GM12874 (cell line): ENCODE measurements around the gene IER5.
A peak's percentile ranks its signal among the peaks of the same experiment; 100 is the strongest.

Experiments used
- CTCF ChIP-seq: IDR thresholded peaks from 2 replicates; pipeline ENCODE4 v1.5.1; 2011; ENCODE audit warnings: low read depth, mild to moderate bottlenecking, control low read depth, low read length, moderate library complexity; ENCODE audit not compliant: insufficient read depth

The IER5 gene

GRCh38 chr1:181079920-181080319 is 8.6 kb upstream of the IER5 start:
- no peak for TF ChIP-seq CTCF

GRCh38 chr1:181080556-181080955 is 7.9 kb upstream of the IER5 start:
- no peak for TF ChIP-seq CTCF

- TF ChIP-seq CTCF: no peak
These were observed 7.1 kb upstream of the IER5 start for GRCh38 chr1:181081395-181081794.

- TF ChIP-seq CTCF: peak; percentile 69
These were observed 4.5 kb upstream of the IER5 start for GRCh38 chr1:181083842-181084605.

- no peak for TF ChIP-seq CTCF
These were observed 3.9 kb upstream of the IER5 start for GRCh38 chr1:181084606-181084969.

- no peak for TF ChIP-seq CTCF
These were observed 2.4 kb upstream of the IER5 start for GRCh38 chr1:181086091-181086490.

GRCh38 chr1:181086926-181087325 is 1.6 kb upstream of the IER5 start:
- TF ChIP-seq CTCF: no peak

- TF ChIP-seq CTCF: no peak
These were observed 1.0 kb upstream of the IER5 start for GRCh38 chr1:181087400-181087901.
